Measurements from ENCODE around the gene RBSN.

Gene RBSN

DNA sequence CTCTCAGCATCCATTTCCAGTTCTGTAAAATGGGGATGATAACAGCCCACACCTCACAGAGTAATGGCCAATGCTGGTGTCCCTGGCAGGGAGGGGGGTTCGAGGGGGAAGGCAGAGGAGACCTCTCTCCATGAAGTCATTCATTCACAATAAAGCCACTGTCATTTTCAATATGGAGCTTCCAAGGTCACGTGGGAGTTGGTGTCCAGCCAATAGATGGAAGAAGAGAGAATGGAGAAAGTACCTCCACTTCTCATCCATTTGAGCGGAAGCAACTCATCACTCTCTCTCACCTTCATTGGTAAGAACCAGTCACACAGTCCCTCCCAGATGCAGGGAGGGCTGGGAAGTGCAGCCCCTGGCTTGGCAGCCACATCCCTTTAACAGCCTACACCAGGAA lies 14.9 kb upstream of the RBSN start:
- no peaks in the 10 kb centered on the region for H3K4me1 Mint-ChIP-seq
- H3K27me3 Mint-ChIP-seq, result peaks cover 11% of the 10 kb centered on the region
- ATAC-seq (replicated peaks; ENCODE audit: extremely low read depth, poor library complexity, severe bottlenecking) (no peak), DNase-seq (ENCODE audit: low spot score in 2 of 2) (no peak)
- H3K36me3 Mint-ChIP-seq (ENCODE audit: insufficient read depth), result peaks cover 2% of the 10 kb centered on the region
- no peaks in the 10 kb centered on the region for H3K9me3 Mint-ChIP-seq
- H3K27ac Mint-ChIP-seq (ENCODE audit: low read depth), result no peak overlapping the region
- H3K4me3 Mint-ChIP-seq, result no peak overlapping the region

DNA sequence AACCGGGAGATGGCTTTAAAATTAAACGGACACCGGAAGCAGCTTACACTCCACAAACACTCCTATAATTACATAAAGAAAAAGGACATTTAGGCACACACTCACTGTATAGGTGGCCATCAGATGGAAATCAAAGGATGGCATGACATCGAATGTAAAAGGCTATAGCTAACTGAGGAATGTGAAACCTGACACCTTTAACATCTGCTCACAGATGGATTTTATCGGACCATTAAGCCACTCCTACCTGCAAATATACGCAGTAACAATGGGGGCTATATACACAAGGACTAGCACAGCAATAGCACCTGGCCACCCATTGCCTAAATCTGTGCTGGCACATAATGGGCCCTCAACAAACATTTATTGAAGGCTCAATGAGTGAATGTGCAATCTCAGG lies 14.5 kb upstream of the RBSN start:
- Mint-ChIP-seq H3K4me1 (no peaks in the 10 kb centered on the region), H3K9me3 (no peaks in the 10 kb centered on the region), H3K27ac (ENCODE audit: low read depth) (no peak overlapping the region), H3K4me3 (no peak overlapping the region), H3K27me3 (peaks cover 15% of the 10 kb centered on the region), H3K36me3 (ENCODE audit: insufficient read depth) (peaks cover 2% of the 10 kb centered on the region)
- DNase-seq (ENCODE audit: low spot score in 2 of 2) (no peak), ATAC-seq (replicated peaks; ENCODE audit: extremely low read depth, poor library complexity, severe bottlenecking) (no peak)

GRCh38 chr3:15112011-15112410 lies 13.1 kb upstream of the RBSN start:
- Mint-ChIP-seq H3K36me3 (ENCODE audit: insufficient read depth) (peaks cover 3% of the 10 kb centered on the region), H3K4me1 (peaks cover 6% of the 10 kb centered on the region), H3K27ac (ENCODE audit: low read depth) (no peak overlapping the region), H3K27me3 (peaks cover 30% of the 10 kb centered on the region), H3K9me3 (no peaks in the 10 kb centered on the region), H3K4me3 (no peak overlapping the region)
- DNase-seq (ENCODE audit: low spot score in 2 of 2) (no peak), ATAC-seq (replicated peaks; ENCODE audit: extremely low read depth, poor library complexity, severe bottlenecking) (no peak)

DNA sequence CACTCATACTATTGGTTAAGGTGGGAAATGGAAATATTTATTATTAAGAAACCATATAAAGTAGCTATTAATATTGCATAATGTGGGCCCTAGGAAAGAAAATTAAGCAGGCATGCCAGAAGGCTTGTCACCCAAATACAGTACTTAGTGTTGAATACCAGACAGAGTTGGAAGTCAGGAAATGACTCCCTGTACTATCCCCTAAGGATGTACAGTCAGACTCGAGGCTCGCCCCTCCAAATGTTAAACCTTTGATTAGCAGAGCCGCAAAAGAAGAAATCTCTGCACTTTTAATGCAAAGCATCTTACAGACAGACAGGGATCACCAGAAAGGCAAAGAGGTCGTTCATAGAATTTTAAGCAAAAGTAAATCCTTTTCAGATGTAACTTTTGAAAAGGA lies 11.3 kb upstream of the RBSN start:
- no peaks in the 10 kb centered on the region for H3K9me3 Mint-ChIP-seq
- H3K27ac Mint-ChIP-seq (ENCODE audit: low read depth), result no peak overlapping the region
- DNase-seq (ENCODE audit: low spot score in 2 of 2) (no peak), ATAC-seq (replicated peaks; ENCODE audit: extremely low read depth, poor library complexity, severe bottlenecking) (no peak)
- peaks cover 3% of the 10 kb centered on the region for H3K36me3 Mint-ChIP-seq (ENCODE audit: insufficient read depth)
- H3K27me3 Mint-ChIP-seq, result peaks cover 38% of the 10 kb centered on the region
- peaks cover 6% of the 10 kb centered on the region for H3K4me1 Mint-ChIP-seq
- no peak overlapping the region for H3K4me3 Mint-ChIP-seq

DNA sequence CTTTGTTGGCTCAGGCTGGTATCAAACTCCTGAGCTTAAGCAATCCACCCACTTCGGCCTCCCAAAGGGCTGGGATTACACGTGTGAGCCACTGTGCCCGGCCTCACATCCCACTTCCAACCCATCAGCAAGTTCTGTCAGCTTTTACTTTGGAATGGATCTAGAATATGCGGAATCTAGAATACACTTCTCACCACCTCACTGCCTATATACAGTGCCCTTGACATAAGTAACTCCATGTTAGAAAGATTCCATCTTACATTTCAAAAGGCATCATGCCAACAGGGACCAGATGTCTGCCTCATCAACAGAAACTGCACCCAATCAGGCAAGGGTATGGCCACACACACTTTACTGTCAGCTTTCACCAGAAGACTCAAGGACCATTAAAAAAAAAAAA lies 9.9 kb upstream of the RBSN start:
- Mint-ChIP-seq H3K4me1 (peaks cover 6% of the 10 kb centered on the region), H3K9me3 (no peaks in the 10 kb centered on the region), H3K27me3 (peaks cover 38% of the 10 kb centered on the region), H3K27ac (ENCODE audit: low read depth) (no peak overlapping the region), H3K36me3 (ENCODE audit: insufficient read depth) (peaks cover 1% of the 10 kb centered on the region), H3K4me3 (no peak overlapping the region)
- no peak for ATAC-seq (replicated peaks; ENCODE audit: extremely low read depth, poor library complexity, severe bottlenecking)
- no peak for DNase-seq (ENCODE audit: low spot score in 2 of 2)

- H3K4me3 Mint-ChIP-seq, result no peak overlapping the region
- no peak overlapping the region for H3K27ac Mint-ChIP-seq (ENCODE audit: low read depth)
- peak; percentile 49 to 68 for DNase-seq (ENCODE audit: low spot score in 2 of 2)
- peaks cover 6% of the 10 kb centered on the region for H3K4me1 Mint-ChIP-seq
- no peaks in the 10 kb centered on the region for H3K9me3 Mint-ChIP-seq
- H3K36me3 Mint-ChIP-seq (ENCODE audit: insufficient read depth), result peaks cover 1% of the 10 kb centered on the region
- H3K27me3 Mint-ChIP-seq, result peaks cover 38% of the 10 kb centered on the region
- peak; percentile 84 for ATAC-seq (replicated peaks; ENCODE audit: extremely low read depth, poor library complexity, severe bottlenecking)
Measured at GRCh38 chr3:15108082-15108545, 9.2 kb upstream of the RBSN start.

GRCh38 chr3:15107075-15107947 lies 8.4 kb upstream of the RBSN start:
- H3K4me3 Mint-ChIP-seq, result no peak overlapping the region
- no peaks in the 10 kb centered on the region for H3K9me3 Mint-ChIP-seq
- no peak overlapping the region for H3K27ac Mint-ChIP-seq (ENCODE audit: low read depth)
- DNase-seq (ENCODE audit: low spot score in 2 of 2) (no peak), ATAC-seq (replicated peaks; ENCODE audit: extremely low read depth, poor library complexity, severe bottlenecking) (no peak)
- H3K4me1 Mint-ChIP-seq, result peaks cover 6% of the 10 kb centered on the region
- peaks cover 1% of the 10 kb centered on the region for H3K36me3 Mint-ChIP-seq (ENCODE audit: insufficient read depth)
- H3K27me3 Mint-ChIP-seq, result peaks cover 45% of the 10 kb centered on the region

GRCh38 chr3:15102836-15103235 lies 3.9 kb upstream of the RBSN start:
- DNase-seq (ENCODE audit: low spot score in 2 of 2), result no peak
- Mint-ChIP-seq H3K4me1 (peaks cover 24% of the 10 kb centered on the region), H3K36me3 (ENCODE audit: insufficient read depth) (peaks cover 12% of the 10 kb centered on the region), H3K9me3 (no peaks in the 10 kb centered on the region), H3K4me3 (no peak overlapping the region), H3K27ac (ENCODE audit: low read depth) (no peak overlapping the region), H3K27me3 (peaks cover 31% of the 10 kb centered on the region)
- no peak for ATAC-seq (replicated peaks; ENCODE audit: extremely low read depth, poor library complexity, severe bottlenecking)

- H3K4me3 Mint-ChIP-seq, result no peak overlapping the region
- peaks cover 13% of the 10 kb centered on the region for H3K36me3 Mint-ChIP-seq (ENCODE audit: insufficient read depth)
- no peak for ATAC-seq (replicated peaks; ENCODE audit: extremely low read depth, poor library complexity, severe bottlenecking)
- H3K27me3 Mint-ChIP-seq, result peaks cover 25% of the 10 kb centered on the region
- no peak for DNase-seq (ENCODE audit: low spot score in 2 of 2)
- no peaks in the 10 kb centered on the region for H3K9me3 Mint-ChIP-seq
- no peak overlapping the region for H3K27ac Mint-ChIP-seq (ENCODE audit: low read depth)
- peaks cover 25% of the 10 kb centered on the region for H3K4me1 Mint-ChIP-seq
Measured at GRCh38 chr3:15102256-15102655, 3.3 kb upstream of the RBSN start.

DNA sequence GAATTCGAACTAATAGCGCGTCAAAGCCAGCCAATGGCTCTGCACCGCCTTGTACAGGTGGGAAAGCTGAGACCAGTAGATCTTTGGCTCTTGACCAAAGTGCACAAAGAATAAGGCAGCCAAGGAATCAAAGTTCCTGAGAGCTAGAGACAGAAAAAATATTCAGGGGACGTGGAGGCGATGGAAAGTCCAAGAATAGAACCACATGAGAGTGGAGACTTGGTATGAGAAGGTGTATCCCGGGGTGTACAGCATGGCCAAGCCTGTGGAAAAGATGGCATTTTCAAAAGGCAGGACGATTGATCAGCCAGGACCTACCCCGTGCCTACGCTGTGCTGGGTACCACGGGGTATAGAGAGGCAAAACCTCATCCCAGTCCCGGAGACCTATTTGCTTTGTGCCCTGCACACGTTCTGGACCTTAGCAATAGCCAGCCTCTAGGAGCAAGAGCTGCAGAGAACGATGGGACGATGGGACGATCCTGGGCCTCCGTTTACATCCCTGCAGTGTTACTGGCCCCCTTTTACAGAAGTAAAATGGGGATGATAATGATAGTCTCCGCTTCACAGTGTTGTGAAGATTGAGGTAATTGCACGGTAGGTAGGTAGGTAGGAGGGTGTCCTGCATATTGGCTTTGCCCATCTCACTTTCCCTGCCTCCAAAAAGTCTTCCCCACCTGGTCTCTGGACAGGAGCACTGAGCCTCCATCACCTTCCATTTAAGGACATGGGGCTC lies 583 bp upstream of the RBSN start:
- H3K27ac Mint-ChIP-seq (ENCODE audit: low read depth), result peak overlapping the region; percentile 95
- H3K36me3 Mint-ChIP-seq (ENCODE audit: insufficient read depth), result peaks cover 23% of the 10 kb centered on the region
- H3K9me3 Mint-ChIP-seq, result no peaks in the 10 kb centered on the region
- peak overlapping the region; percentile 86 for H3K4me3 Mint-ChIP-seq
- DNase-seq (ENCODE audit: low spot score in 2 of 2), result no peak
- ATAC-seq (replicated peaks; ENCODE audit: extremely low read depth, poor library complexity, severe bottlenecking), result no peak
- peaks cover 23% of the 10 kb centered on the region for H3K4me1 Mint-ChIP-seq
- peaks cover 14% of the 10 kb centered on the region for H3K27me3 Mint-ChIP-seq

- H3K4me3 Mint-ChIP-seq, result peak overlapping the region; percentile 86
Measured at GRCh38 chr3:15097891-15098290, 1.1 kb downstream of the RBSN start.

GRCh38 chr3:15096046-15096445 lies 2.9 kb downstream of the RBSN start:
- no peak for DNase-seq (ENCODE audit: low spot score in 2 of 2)
- Mint-ChIP-seq H3K27ac (ENCODE audit: low read depth) (no peak overlapping the region), H3K27me3 (no peaks in the 10 kb centered on the region), H3K36me3 (ENCODE audit: insufficient read depth) (peaks cover 31% of the 10 kb centered on the region), H3K9me3 (no peaks in the 10 kb centered on the region), H3K4me1 (peaks cover 23% of the 10 kb centered on the region), H3K4me3 (no peak overlapping the region)
- no peak for ATAC-seq (replicated peaks; ENCODE audit: extremely low read depth, poor library complexity, severe bottlenecking)

More at GRCh38 chr3:15097891-15098290, 1.1 kb downstream of the RBSN start:
- H3K36me3 Mint-ChIP-seq (ENCODE audit: insufficient read depth), result peaks cover 25% of the 10 kb centered on the region
- H3K9me3 Mint-ChIP-seq, result no peaks in the 10 kb centered on the region
- H3K4me1 Mint-ChIP-seq, result peaks cover 23% of the 10 kb centered on the region
- DNase-seq (ENCODE audit: low spot score in 2 of 2) (peak; percentile 29 to 36), ATAC-seq (replicated peaks; ENCODE audit: extremely low read depth, poor library complexity, severe bottlenecking) (peak; percentile 2)
- H3K27me3 Mint-ChIP-seq, result peaks cover 13% of the 10 kb centered on the region
- H3K27ac Mint-ChIP-seq (ENCODE audit: low read depth), result peak overlapping the region; percentile 95

Measured in central memory CD8-positive, alpha-beta T cell (primary cell).